Measurements from ENCODE around the gene IL21.

Gene IL21

GRCh38 chr4:122621016-122621507, at the start of gene IL21:
Gene IL21 (minus strand): TSS chr4:122621066. CDS start chr4:122621011, 55 bp downstream.
- TF ChIP-seq CTCF (IDR thresholded peaks at IDR 0.05; ENCODE audit: borderline replicate concordance, insufficient read depth, low read depth, low read length), result no peak
- H3K4me3 ChIP-seq (ENCODE audit: low read depth, low read length), result no peak within 1 kb of the TSS

GRCh38 chr4:122669911-122670738, 49.3 kb upstream of the IL21 start:
- no peak for TF ChIP-seq CTCF (IDR thresholded peaks at IDR 0.05; ENCODE audit: borderline replicate concordance, insufficient read depth, low read depth, low read length)

GRCh38 chr4:122668241-122668640, 47.4 kb upstream of the IL21 start:
- no peak overlapping the region for H3K4me3 ChIP-seq (ENCODE audit: low read depth, low read length)
- TF ChIP-seq CTCF (IDR thresholded peaks at IDR 0.05; ENCODE audit: borderline replicate concordance, insufficient read depth, low read depth, low read length), result no peak

More at GRCh38 chr4:122669911-122670738, 49.3 kb upstream of the IL21 start:
- H3K4me3 ChIP-seq (ENCODE audit: low read depth, low read length), result no peak overlapping the region

GRCh38 chr4:122666527-122667245, 45.8 kb upstream of the IL21 start:
- TF ChIP-seq CTCF (IDR thresholded peaks at IDR 0.05; ENCODE audit: borderline replicate concordance, insufficient read depth, low read depth, low read length), result no peak
- no peak overlapping the region for H3K4me3 ChIP-seq (ENCODE audit: low read depth, low read length)

GRCh38 chr4:122665161-122665929, 44.5 kb upstream of the IL21 start:
- no peak overlapping the region for H3K4me3 ChIP-seq (ENCODE audit: low read depth, low read length)
- TF ChIP-seq CTCF (IDR thresholded peaks at IDR 0.05; ENCODE audit: borderline replicate concordance, insufficient read depth, low read depth, low read length), result no peak

GRCh38 chr4:122663814-122664610, 43.1 kb upstream of the IL21 start:
- no peak for TF ChIP-seq CTCF (IDR thresholded peaks at IDR 0.05; ENCODE audit: borderline replicate concordance, insufficient read depth, low read depth, low read length)
- H3K4me3 ChIP-seq (ENCODE audit: low read depth, low read length), result no peak overlapping the region
